Erythroblast (primary cell): ENCODE results near the gene CNOT6.

ENCODE experiments used
- DNase-seq, 2 experiments: peaks; one replicate each; lab custom pipeline; 2025; lab: John Stamatoyannopoulos, UW
- GATA1 ChIP-seq: IDR thresholded peaks from 2 replicates; pipeline ENCODE4 v1.6.1; 2011; ENCODE audit warnings: low read depth, mild to moderate bottlenecking, control low read depth, low read length, moderate library complexity
- POLR2A ChIP-seq: IDR thresholded peaks from 2 replicates; pipeline ENCODE4 v1.6.1; 2011; ENCODE audit warnings: mild to moderate bottlenecking, low read length

Gene CNOT6

GRCh38 chr5:180589771-180590542 lies 95.8 kb downstream of the CNOT6 start:
- DNase-seq: no peak
- TF ChIP-seq POLR2A (no peak), GATA1 (no peak)

- TF ChIP-seq GATA1 (no peak), POLR2A (no peak)
- no peak for DNase-seq
Observed at GRCh38 chr5:180590543-180591310, 96.5 kb downstream of the CNOT6 start.

GRCh38 chr5:180591311-180591887 lies 97.2 kb downstream of the CNOT6 start, which contains the start of gene SCGB3A1:
SCGB3A1 (minus strand) TSS chr5:180591499; CDS start chr5:180591462, 37 bp downstream.
- DNase-seq: no peak
- TF ChIP-seq GATA1 (no peak), POLR2A (no peak)

GRCh38 chr5:180592176-180592575 lies 98.0 kb downstream of the CNOT6 start:
- TF ChIP-seq GATA1: no peak
- no peak for DNase-seq

- DNase-seq: no peak
- TF ChIP-seq GATA1: no peak
- TF ChIP-seq POLR2A: no peak
Observed at GRCh38 chr5:180593446-180594206, 99.4 kb downstream of the CNOT6 start.

- DNase-seq: no peak
- TF ChIP-seq GATA1: no peak
- no peak for TF ChIP-seq POLR2A
Observed at GRCh38 chr5:180594311-180595045, 100.3 kb downstream of the CNOT6 start.

GRCh38 chr5:180595046-180595379 lies 100.8 kb downstream of the CNOT6 start:
- TF ChIP-seq POLR2A (no peak), GATA1 (no peak)
- no peak for DNase-seq

- no peak for DNase-seq
- TF ChIP-seq POLR2A: no peak
- TF ChIP-seq GATA1: no peak
Observed at GRCh38 chr5:180595381-180596114, 101.4 kb downstream of the CNOT6 start.

GRCh38 chr5:180596115-180596667 lies 102.0 kb downstream of the CNOT6 start:
- no peak for TF ChIP-seq POLR2A
- TF ChIP-seq GATA1: no peak
- DNase-seq: no peak

GRCh38 chr5:180596668-180597231 lies 102.6 kb downstream of the CNOT6 start:
- TF ChIP-seq GATA1: no peak
- TF ChIP-seq POLR2A: no peak
- no peak for DNase-seq

GRCh38 chr5:180598316-180598701 lies 104.1 kb downstream of the CNOT6 start:
- DNase-seq: no peak
- TF ChIP-seq POLR2A: no peak
- TF ChIP-seq GATA1: no peak
